Measurements from ENCODE around the gene TXNIP. TPM values are rescaled to one million over a fixed set of nuclear protein-coding genes. Genes with fewer than 3 reads are reported as not detected.

TXNIP gene
- total RNA-seq, 2 experiments from 2014 or later = 86.0 to 91.1 TPM

DNA sequence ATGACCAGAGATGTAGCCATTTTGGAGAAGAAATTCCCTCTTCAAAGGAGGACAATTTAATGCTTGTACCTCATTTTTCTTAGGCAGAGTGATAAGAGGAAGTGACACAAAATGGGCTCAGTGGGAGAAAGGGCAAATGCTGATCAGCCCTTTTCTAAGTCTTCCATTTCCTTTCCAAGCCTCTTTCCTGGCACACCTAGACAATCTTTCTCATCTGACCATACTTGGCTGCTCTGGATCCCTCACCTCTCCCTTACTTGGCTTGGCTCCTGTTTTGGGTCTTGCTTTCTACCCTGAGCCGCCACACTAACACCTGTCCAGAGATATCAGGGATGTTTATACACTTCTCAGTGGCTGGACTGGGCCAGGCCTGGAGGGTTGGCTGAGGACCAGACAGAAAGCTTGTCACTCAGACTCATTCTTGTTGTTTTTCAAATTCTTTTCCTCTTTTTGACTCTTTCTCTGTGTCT, 13.1 kb downstream of the TXNIP start:
- no peaks in the 10 kb centered on the region for H3K9me3 Mint-ChIP-seq
- DNase-seq = no peak
- H3K27ac Mint-ChIP-seq = no peak overlapping the region
- intact Hi-C loops (cut with micrococcal nuclease) = no loop called here
- no peaks in the 10 kb centered on the region for H3K36me3 Mint-ChIP-seq (ENCODE audit: low read depth)
- H3K4me3 Mint-ChIP-seq = no peak overlapping the region
- no peaks in the 10 kb centered on the region for H3K27me3 Mint-ChIP-seq (ENCODE audit: low read depth)
- H3K4me1 Mint-ChIP-seq (ENCODE audit: low read depth) = peaks cover 28% of the 10 kb centered on the region
- CTCF ChIA-PET = interaction anchor here (8.5 kb wide), 1 partner anchor 26 kb away, joined by 230 read pairs; no protein-coding TSS in a partner anchor

DNA sequence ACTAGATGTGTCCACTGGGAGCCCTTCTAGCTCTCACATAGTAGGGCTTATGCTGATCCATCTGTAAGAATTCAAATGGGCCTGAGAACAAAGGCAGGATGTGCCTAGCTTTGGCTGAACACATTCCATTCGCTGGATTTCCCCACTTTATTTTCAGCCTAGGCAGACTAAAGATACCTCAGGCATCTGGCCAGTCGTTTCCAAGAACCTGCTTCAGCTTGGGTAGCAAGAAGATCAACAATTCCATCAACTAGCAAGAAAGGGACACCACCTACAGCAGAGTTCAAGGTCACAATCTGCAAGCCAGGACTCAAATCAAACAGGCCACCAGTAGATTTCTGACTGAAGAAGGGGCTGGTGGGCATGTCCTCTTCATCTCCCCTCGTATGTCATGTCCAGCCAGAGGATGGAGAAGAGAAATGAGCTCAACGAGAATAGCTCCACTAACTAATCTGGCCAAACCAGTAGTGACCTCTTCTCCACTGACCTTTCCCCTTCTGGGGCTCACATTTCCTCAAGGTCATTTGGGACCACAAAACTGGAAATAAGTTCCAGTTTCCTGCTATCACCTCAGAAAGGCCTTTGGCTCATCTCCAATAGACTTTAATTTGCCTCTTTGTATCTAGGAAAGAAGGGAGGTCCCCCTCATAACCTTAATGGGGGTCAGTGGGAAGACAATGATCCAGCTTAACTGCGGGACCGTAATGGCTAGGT, 14.2 kb downstream of the TXNIP start:
- intact Hi-C loops (cut with micrococcal nuclease) = no loop called here
- peaks cover 20% of the 10 kb centered on the region for H3K4me1 Mint-ChIP-seq (ENCODE audit: low read depth)
- DNase-seq = peak; percentile 51
- no peaks in the 10 kb centered on the region for H3K36me3 Mint-ChIP-seq (ENCODE audit: low read depth)
- H3K9me3 Mint-ChIP-seq = no peaks in the 10 kb centered on the region
- H3K4me3 Mint-ChIP-seq = no peak overlapping the region
- CTCF ChIA-PET = interaction anchor here (1.0 to 8.5 kb wide), 5 partner anchors 8 to 27 kb away, joined by 3 to 230 read pairs (median 53); partner anchors contain the start of genes ANKRD34A, POLR3GL and TXNIP
- no peak overlapping the region for H3K27ac Mint-ChIP-seq
- no peaks in the 10 kb centered on the region for H3K27me3 Mint-ChIP-seq (ENCODE audit: low read depth)

DNA sequence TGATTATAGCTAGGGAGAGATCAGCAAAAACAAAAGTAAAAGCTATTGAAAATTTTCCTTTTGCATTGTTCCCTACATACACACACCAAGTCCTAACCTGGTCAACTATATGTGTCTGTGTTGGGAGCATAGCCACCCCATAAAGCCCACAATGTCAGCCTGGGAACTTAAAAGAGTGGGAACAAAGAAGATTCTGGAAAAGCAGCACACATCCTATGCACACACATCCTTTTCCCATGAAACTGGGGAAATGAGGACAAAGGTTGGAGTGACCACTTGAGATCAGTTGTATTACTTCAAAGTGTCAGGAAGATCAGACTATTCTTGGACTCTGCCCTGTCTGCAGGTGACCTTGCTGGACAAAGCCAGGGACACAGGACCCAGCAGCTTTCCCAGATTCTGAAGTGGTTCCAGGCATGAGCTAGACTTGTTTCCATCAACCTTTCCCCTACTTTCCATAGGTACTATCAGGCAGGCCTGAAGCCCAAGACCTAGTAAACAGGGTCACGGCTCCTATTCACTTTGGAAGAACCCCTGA, 15.9 kb downstream of the TXNIP start:
- intact Hi-C loops (cut with micrococcal nuclease) = loop anchor here (1.0 kb wide), 1 partner anchor 16 kb away; the partner anchor contains the start of gene TXNIP
- no peaks in the 10 kb centered on the region for H3K36me3 Mint-ChIP-seq (ENCODE audit: low read depth)
- no peaks in the 10 kb centered on the region for H3K27me3 Mint-ChIP-seq (ENCODE audit: low read depth)
- peaks cover 13% of the 10 kb centered on the region for H3K4me1 Mint-ChIP-seq (ENCODE audit: low read depth)
- no peaks in the 10 kb centered on the region for H3K9me3 Mint-ChIP-seq
- no peak overlapping the region for H3K4me3 Mint-ChIP-seq
- CTCF ChIA-PET = interaction anchor here (0.8 to 8.5 kb wide), 12 partner anchors 10 to 89 kb away, joined by 3 to 230 read pairs (median 14); partner anchors contain the start of genes ANKRD34A, LIX1L, POLR3GL and RBM8A
- no peak overlapping the region for H3K27ac Mint-ChIP-seq
- DNase-seq = no peak

DNA sequence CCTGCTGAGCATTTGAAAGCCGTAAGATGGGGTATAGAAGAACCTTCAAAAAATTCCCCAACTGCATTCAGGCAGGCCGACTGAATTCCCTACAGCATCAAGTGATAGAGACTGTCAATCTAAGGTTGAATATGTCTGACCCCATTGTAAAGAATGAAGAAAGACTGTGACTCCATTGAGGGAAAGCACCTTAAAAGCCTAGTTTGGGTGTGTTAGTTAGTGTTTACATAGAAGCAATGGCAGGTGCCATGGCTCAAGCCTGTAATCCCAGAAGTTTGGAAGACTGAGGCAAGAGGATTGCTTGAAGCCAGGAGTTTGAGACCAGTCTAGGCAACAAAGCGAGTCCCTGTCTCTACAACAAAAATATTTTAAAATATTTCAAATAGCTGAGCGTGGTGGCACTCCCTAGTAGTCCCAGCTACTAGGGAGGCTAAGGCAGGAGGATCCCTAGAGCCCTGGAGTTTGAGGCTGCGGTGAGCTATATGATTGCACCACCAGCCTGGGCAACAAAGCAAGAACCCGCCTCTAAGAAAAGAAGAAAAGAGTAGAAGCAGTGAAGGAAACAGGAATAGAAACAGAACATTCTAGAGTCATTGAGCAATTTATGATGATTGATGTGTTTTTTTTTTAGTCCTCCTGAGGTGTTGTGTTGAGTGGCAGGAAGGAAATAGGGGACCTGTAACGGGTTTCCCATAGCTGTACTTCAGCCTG, 16.5 kb downstream of the TXNIP start:
- no peak overlapping the region for H3K27ac Mint-ChIP-seq
- CTCF ChIA-PET = interaction anchor here (0.6 to 8.5 kb wide), 16 partner anchors 11 to 134 kb away, joined by 3 to 230 read pairs (median 8); partner anchors contain the start of genes ANKRD34A, LIX1L, NUDT17 and POLR3GL
- no peak overlapping the region for H3K4me3 Mint-ChIP-seq
- peaks cover 7% of the 10 kb centered on the region for H3K4me1 Mint-ChIP-seq (ENCODE audit: low read depth)
- DNase-seq = peak; percentile 60
- no peaks in the 10 kb centered on the region for H3K9me3 Mint-ChIP-seq
- no peaks in the 10 kb centered on the region for H3K27me3 Mint-ChIP-seq (ENCODE audit: low read depth)
- no peaks in the 10 kb centered on the region for H3K36me3 Mint-ChIP-seq (ENCODE audit: low read depth)
- intact Hi-C loops (cut with micrococcal nuclease) = loop anchor here (1.0 kb wide), 1 partner anchor 16 kb away; the partner anchor contains the start of gene TXNIP

DNA sequence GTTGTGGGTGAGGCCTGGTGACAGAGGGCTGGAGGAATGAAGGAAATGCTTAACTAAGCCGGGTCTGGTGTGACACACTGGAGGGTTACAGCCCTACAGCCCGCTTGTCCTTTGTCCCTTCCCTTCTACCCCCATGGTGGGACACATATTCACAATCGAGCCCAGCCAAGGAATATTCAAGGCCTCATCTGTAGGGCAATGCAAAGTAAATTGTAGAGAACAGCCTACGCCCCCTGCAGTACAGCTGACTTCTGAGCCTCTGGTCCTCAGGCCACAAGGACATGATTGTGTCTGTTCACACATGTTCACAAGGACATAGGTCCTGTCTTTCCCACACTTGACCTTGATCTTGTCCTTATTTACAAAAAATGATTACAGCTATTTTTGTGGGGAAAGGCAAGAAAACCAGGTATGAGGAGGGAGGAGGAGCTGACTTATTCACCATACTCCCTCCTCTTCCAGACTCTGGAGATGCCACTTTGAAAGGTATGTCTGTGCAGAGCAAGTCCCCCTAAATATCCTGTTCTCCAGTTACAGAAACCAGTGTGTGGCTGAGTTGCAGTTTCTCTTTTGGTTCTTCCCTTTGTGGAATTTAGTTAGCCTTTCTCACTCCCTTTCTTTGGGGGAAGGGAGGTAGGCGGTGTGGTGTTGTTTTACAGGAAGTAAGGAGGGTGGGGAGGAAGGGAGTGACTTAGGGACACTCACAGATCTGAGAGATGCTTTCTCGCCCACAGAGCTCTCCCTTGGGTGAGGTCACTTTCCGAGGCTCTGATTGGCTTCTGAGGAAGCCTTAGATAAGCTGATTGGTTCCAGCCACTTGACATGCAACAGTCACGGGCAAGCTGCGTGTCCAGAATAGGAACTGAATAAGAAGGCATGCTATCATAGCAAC, 17.3 kb downstream of the TXNIP start:
- Mint-ChIP-seq H3K4me1 (ENCODE audit: low read depth) (peaks cover 5% of the 10 kb centered on the region), H3K27me3 (ENCODE audit: low read depth) (no peaks in the 10 kb centered on the region), H3K4me3 (no peak overlapping the region), H3K36me3 (ENCODE audit: low read depth) (no peaks in the 10 kb centered on the region), H3K9me3 (no peaks in the 10 kb centered on the region), H3K27ac (no peak overlapping the region)
- peak; percentile 93 for DNase-seq
- CTCF ChIA-PET = interaction anchor here (0.7 to 8.5 kb wide), 18 partner anchors 9 to 133 kb away, joined by 3 to 230 read pairs (median 6); partner anchors contain the start of genes ANKRD34A, LIX1L, NUDT17 and POLR3GL
- intact Hi-C loops (cut with micrococcal nuclease) = no loop called here

DNA sequence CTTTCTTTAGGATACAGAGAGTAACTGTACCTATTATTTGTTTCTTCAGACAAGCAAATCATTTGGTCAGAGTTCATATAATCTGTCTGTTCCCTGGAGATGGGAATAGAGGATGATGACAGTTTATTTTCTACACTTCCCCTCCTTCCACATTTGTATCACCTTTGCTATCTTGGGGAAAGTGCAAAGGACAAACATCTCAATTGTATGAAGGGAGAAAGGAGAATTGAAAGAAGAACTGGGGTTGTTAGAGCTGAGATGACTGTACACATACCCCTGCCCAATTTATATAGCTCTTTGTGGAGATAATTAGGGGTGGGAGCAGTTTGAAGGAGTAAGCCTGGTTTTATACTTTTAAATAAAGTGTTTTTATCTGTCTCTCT, 17.9 kb downstream of the TXNIP start:
- peaks cover 8% of the 10 kb centered on the region for H3K4me1 Mint-ChIP-seq (ENCODE audit: low read depth)
- no peaks in the 10 kb centered on the region for H3K9me3 Mint-ChIP-seq
- DNase-seq = no peak
- intact Hi-C loops (cut with micrococcal nuclease) = no loop called here
- no peaks in the 10 kb centered on the region for H3K27me3 Mint-ChIP-seq (ENCODE audit: low read depth)
- no peaks in the 10 kb centered on the region for H3K36me3 Mint-ChIP-seq (ENCODE audit: low read depth)
- no peak overlapping the region for H3K4me3 Mint-ChIP-seq
- CTCF ChIA-PET = interaction anchor here (0.7 to 8.5 kb wide), 20 partner anchors 9 to 133 kb away, joined by 3 to 230 read pairs (median 8); partner anchors contain the start of genes ANKRD34A, LIX1L, NUDT17 and PIAS3
- H3K27ac Mint-ChIP-seq = no peak overlapping the region

DNA sequence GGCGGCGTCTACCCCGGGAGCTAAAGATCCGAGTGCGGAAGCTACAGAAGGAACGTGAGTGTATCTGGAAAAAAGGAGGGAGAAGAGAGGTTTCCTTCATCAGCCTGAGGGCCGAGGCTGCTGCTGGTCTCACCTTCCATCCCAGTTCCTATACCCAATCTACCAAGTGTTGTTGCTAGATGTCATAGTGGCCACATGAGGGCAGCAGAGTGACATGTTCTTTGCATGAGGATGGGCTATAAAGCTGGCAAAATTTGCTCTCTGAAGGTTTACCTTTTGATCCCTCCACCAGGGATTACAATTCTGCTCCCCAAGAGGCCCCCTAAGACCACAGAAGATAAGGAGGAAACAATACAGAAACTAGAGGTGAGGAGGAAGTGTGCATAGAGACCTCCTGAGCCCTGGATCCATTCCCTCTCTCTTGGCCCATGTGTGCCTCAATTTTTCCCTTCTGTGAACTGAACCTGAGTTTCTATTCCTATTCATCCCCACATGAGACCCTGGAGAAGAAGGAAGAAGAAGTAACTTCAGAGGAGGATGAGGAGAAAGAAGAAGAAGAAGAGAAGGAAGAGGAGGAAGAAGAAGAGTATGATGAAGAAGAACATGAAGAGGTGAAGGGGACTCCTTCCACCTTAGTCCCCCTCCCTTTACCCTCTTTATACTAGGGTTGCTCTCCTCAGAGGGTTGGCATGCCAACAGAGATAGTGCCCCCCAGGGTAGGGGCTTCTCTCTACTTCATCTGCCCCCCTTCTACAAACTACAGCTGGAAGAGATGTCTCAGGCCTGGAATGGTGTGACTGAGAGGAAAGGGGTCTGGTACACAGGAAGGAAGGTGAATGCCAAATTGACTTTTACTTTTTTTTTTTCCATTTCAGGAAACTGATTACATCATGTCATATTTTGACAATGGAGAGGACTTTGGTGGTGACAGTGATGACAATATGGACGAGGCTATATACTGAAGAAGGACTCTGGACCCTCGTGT, 18.6 kb downstream of the TXNIP start:
- CTCF ChIA-PET = interaction anchor here (0.6 to 8.5 kb wide), 36 partner anchors 10 to 294 kb away, joined by 3 to 230 read pairs (median 6); partner anchors contain the start of genes ANKRD34A, LIX1L, NUDT17 and PIAS3
- DNase-seq = peak; percentile 89
- intact Hi-C loops (cut with micrococcal nuclease) = loop anchor here (1.0 kb wide), 6 partner anchors 8 to 132 kb away; partner anchors contain the start of genes ANKRD34A, NUDT17 and POLR3GL
- Mint-ChIP-seq H3K9me3 (no peaks in the 10 kb centered on the region), H3K27ac (no peak overlapping the region), H3K4me1 (ENCODE audit: low read depth) (peaks cover 14% of the 10 kb centered on the region), H3K36me3 (ENCODE audit: low read depth) (no peaks in the 10 kb centered on the region), H3K4me3 (peak overlapping the region; percentile 51), H3K27me3 (ENCODE audit: low read depth) (no peaks in the 10 kb centered on the region)

DNA sequence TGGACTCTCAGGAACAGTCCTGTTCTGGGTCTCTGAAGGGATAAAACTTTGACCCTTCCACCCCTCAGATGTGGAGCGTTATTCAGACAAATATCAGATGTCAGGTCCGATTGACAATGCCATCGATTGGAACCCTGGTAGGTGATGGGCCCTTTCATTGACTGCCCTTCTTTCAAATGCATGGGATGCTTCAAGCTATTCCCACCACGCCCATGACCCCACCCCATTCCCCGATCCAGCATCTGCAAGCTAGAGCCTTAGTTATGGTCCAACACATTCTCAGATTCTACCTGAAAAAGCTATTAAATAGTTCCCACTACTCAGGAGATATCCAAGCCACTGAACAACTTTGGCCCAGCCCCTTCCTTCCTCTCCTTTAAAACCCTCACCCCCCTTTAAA, 19.4 kb downstream of the TXNIP start:
- H3K4me3 Mint-ChIP-seq = no peak overlapping the region
- no peak for DNase-seq
- H3K36me3 Mint-ChIP-seq (ENCODE audit: low read depth) = no peaks in the 10 kb centered on the region
- no peaks in the 10 kb centered on the region for H3K9me3 Mint-ChIP-seq
- H3K4me1 Mint-ChIP-seq (ENCODE audit: low read depth) = peaks cover 14% of the 10 kb centered on the region
- no peaks in the 10 kb centered on the region for H3K27me3 Mint-ChIP-seq (ENCODE audit: low read depth)
- intact Hi-C loops (cut with micrococcal nuclease) = loop anchor here (1.0 kb wide), 6 partner anchors 8 to 132 kb away; partner anchors contain the start of genes ANKRD34A, NUDT17 and POLR3GL
- no peak overlapping the region for H3K27ac Mint-ChIP-seq
- CTCF ChIA-PET = interaction anchor here (0.6 to 8.5 kb wide), 28 partner anchors 9 to 149 kb away, joined by 3 to 230 read pairs (median 6); partner anchors contain the start of genes ANKRD34A, LIX1L, PIAS3 and POLR3GL

DNA sequence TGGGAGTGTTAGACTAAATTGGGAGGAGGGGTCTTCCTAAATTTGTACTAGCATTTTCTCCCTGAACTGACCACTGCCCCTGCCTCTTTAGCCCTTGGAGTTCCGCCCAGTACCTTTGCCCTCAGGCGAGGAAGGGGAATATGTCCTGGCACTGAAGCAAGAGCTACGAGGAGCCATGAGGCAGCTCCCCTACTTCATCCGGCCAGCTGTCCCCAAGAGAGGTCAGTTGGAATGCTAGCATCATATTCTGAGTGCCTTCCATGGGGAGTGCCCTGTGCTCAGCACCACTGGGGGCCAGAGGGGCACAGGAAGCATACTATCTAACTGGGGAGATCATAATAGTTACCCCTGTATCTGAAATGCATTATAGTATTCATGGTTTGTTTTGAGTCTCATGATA, 21.2 kb downstream of the TXNIP start:
- no peak overlapping the region for H3K4me3 Mint-ChIP-seq
- CTCF ChIA-PET = interaction anchor here (8.5 kb wide), 1 partner anchor 34 kb away, joined by 230 read pairs; no protein-coding TSS in a partner anchor
- intact Hi-C loops (cut with micrococcal nuclease) = no loop called here
- H3K36me3 Mint-ChIP-seq (ENCODE audit: low read depth) = no peaks in the 10 kb centered on the region
- no peaks in the 10 kb centered on the region for H3K9me3 Mint-ChIP-seq
- no peak overlapping the region for H3K27ac Mint-ChIP-seq
- no peak for DNase-seq
- no peaks in the 10 kb centered on the region for H3K27me3 Mint-ChIP-seq (ENCODE audit: low read depth)
- H3K4me1 Mint-ChIP-seq (ENCODE audit: low read depth) = peaks cover 19% of the 10 kb centered on the region

DNA sequence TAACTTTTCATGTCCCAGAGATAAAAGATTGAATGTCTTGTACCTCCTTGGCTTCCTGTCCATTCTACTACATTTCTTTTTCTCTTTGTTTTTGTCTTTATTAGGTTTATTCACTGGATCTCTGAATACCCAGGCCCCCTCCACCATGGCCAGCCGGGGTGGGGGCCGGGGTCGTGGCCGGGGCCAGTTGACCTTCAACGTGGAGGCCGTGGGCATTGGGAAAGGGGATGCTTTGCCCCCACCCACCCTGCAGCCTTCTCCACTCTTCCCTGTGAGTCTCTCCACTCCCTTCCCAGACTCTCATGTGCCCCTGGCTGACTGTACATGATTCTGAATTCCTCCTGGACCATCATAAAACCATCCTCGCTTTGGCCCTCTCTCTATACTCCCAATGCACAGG, 21.7 kb downstream of the TXNIP start:
- peaks cover 20% of the 10 kb centered on the region for H3K4me1 Mint-ChIP-seq (ENCODE audit: low read depth)
- no peaks in the 10 kb centered on the region for H3K36me3 Mint-ChIP-seq (ENCODE audit: low read depth)
- no peak overlapping the region for H3K4me3 Mint-ChIP-seq
- no peaks in the 10 kb centered on the region for H3K27me3 Mint-ChIP-seq (ENCODE audit: low read depth)
- H3K9me3 Mint-ChIP-seq = no peaks in the 10 kb centered on the region
- CTCF ChIA-PET = interaction anchor here (8.5 kb wide), 1 partner anchor 34 kb away, joined by 230 read pairs; no protein-coding TSS in a partner anchor
- H3K27ac Mint-ChIP-seq = no peak overlapping the region
- intact Hi-C loops (cut with micrococcal nuclease) = no loop called here
- DNase-seq = no peak

Measured in activated naive CD4-positive, alpha-beta T cell treated with anti-CD3 and anti-CD28 coated beads for 36 hours (primary cell).